Neural progenitor cell (in vitro differentiated cells): ENCODE results near the gene PRRT4. TPM values are rescaled to one million over a fixed set of nuclear protein-coding genes. Genes with fewer than 3 reads are reported as not detected.
A peak's percentile ranks its signal among the peaks of the same experiment; 100 is the strongest.

Source experiments
- DNase-seq: peaks from one replicate; pipeline ENCODE4 v3.0.0-alpha.2; 2016; ENCODE audit warnings: low spot score
- H2AFZ ChIP-seq: fragments of 200-600 bp; sonication (generic); replicated peaks from 2 replicates; pipeline ENCODE4 v1.6.1; 2016; ENCODE audit warnings: antibody characterized with exemption
- H3F3A ChIP-seq: fragments of 200-600 bp; sonication (generic); 2 replicates; pipeline ENCODE4 v1.6.1; 2016; ENCODE audit warnings: antibody characterized with exemption, low read depth
- H3K27ac ChIP-seq: fragments of 200-600 bp; sonication (generic); 2 replicates; pipeline ENCODE4 v1.5.1; 2016; ENCODE audit warnings: mild to moderate bottlenecking
- H3K27me3 ChIP-seq: fragments of 200-600 bp; sonication (generic); 2 replicates; pipeline ENCODE4 v1.6.1; 2016; ENCODE audit warnings: mild to moderate bottlenecking, moderate library complexity
- H3K36me3 ChIP-seq: fragments of 200-600 bp; sonication (generic); 2 replicates; pipeline ENCODE4 v1.5.1; 2016
- H3K4me1 ChIP-seq: fragments of 200-600 bp; sonication (generic); 2 replicates; pipeline ENCODE4 v1.6.1; 2016; ENCODE audit warnings: mixed run types
- H3K4me2 ChIP-seq: fragments of 200-600 bp; sonication (generic); 2 replicates; pipeline ENCODE4 v1.6.1; 2016
- H3K4me3 ChIP-seq: fragments of 200-600 bp; sonication (generic); 2 replicates; pipeline ENCODE4 v1.5.1; 2016
- H3K79me2 ChIP-seq: fragments of 200-600 bp; sonication (generic); 2 replicates; pipeline ENCODE4 v1.6.1; 2016; ENCODE audit warnings: low read depth
- H3K9ac ChIP-seq: fragments of 200-600 bp; sonication (generic); 2 replicates; pipeline ENCODE4 v1.6.1; 2016
- H3K9me3 ChIP-seq: fragments of 200-600 bp; sonication (generic); 2 replicates; pipeline ENCODE4 v1.5.1; 2016; ENCODE audit warnings: low read depth
- H4K20me1 ChIP-seq: fragments of 200-600 bp; sonication (generic); 2 replicates; pipeline ENCODE4 v1.6.1; 2016; ENCODE audit warnings: low read depth
- H3K27ac Mint-ChIP-seq: 3 replicates; pipeline ENCODE4 v1.8.0; 2021; ENCODE audit warnings: mixed read lengths
- H3K27me3 Mint-ChIP-seq: 2 replicates; pipeline ENCODE4 v1.8.0; 2022; ENCODE audit warnings: low read depth, mild to moderate bottlenecking, inconsistent platforms, moderate library complexity, mixed read lengths; ENCODE audit not compliant: insufficient read depth
- H3K36me3 Mint-ChIP-seq: 3 replicates; pipeline ENCODE4 v1.8.0; 2021; ENCODE audit warnings: mixed read lengths
- H3K4me1 Mint-ChIP-seq: 3 replicates; pipeline ENCODE4 v1.8.0; 2021; ENCODE audit warnings: mixed read lengths
- H3K4me3 Mint-ChIP-seq: 3 replicates; pipeline ENCODE4 v1.8.0; 2021; ENCODE audit warnings: mild to moderate bottlenecking, moderate library complexity, mixed read lengths
- H3K9me3 Mint-ChIP-seq: 3 replicates; pipeline ENCODE4 v1.8.0; 2020; ENCODE audit warnings: mixed read lengths
- EZH2 ChIP-seq: fragments of 200-600 bp; sonication (generic); IDR thresholded peaks from 2 replicates; pipeline ENCODE4 v1.6.1; 2017; ENCODE audit warnings: antibody characterized with exemption, mild to moderate bottlenecking, moderate library complexity
- EZH2phosphoT487 ChIP-seq: fragments of 200-600 bp; sonication (generic); IDR thresholded peaks from 2 replicates; pipeline ENCODE4 v1.6.1; 2017; ENCODE audit warnings: antibody characterized with exemption
- total RNA-seq: library from RNA; depleted of rRNA; stranded (reverse); fragments of >200 nt; gene quantifications from 2 replicates; pipeline ENCODE4 v1.2.3, GENCODE V29; 2015; ENCODE audit warnings: low replicate concordance
- TF ChIP-seq, protein P1 (sequence below): fragments of 200-600 bp; sonication (generic); IDR thresholded peaks from 2 replicates; pipeline ENCODE4 v1.5.1; 2017; ENCODE audit warnings: antibody characterized with exemption, mild to moderate bottlenecking

PRRT4 gene
- total RNA-seq, 1 donor from 2014 or later = not detected

DNA sequence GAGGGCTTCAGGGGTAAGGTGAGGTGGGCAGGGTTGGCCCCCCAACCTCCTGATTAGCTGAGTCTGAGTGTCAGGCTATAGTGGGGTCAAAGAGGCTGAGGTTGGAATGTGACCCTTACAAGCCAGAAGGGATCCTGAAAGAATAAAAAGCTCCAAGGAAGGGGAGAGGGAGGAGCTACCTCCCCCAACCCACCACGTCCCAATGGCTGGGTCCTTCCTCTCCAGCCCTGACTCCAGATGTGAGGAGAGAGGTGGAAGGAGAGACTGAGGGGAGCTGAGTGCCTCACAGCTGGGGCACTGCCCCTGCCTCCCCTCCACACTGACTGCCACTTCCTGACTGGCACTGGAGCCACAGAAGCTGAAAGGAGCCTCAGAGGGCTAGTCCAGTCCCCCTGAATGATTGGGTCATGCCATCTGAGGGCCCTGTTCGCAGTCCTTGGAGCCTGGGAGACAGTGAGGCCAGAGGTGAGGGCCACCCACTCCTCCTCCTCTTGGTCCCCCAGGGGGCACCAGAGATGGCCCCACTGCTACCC is 27.7 kb upstream of the PRRT4 start:
- H3K4me1 Mint-ChIP-seq = peaks cover 46% of the 10 kb centered on the region
- Histone ChIP-seq H3K27me3 (peaks cover 16% of the 10 kb centered on the region), H3K4me2 (peak overlapping the region; percentile 48), H2AFZ (peak overlapping the region; percentile 50), H3K36me3 (no peaks in the 10 kb centered on the region), H3K4me1 (peaks cover 32% of the 10 kb centered on the region), H3K79me2 (no peaks in the 10 kb centered on the region), H4K20me1 (no peaks in the 10 kb centered on the region), H3K27ac (no peak overlapping the region), H3K4me3 (no peak overlapping the region), H3K9ac (no peak overlapping the region), H3K9me3 (no peaks in the 10 kb centered on the region), H3F3A (peaks cover 19% of the 10 kb centered on the region)
- peak; percentile 59 for DNase-seq
- peaks cover 2% of the 10 kb centered on the region for H3K36me3 Mint-ChIP-seq
- H3K27ac Mint-ChIP-seq = peak overlapping the region; percentile 53
- no peak overlapping the region for H3K4me3 Mint-ChIP-seq
- peaks cover 5% of the 10 kb centered on the region for H3K27me3 Mint-ChIP-seq
- TF ChIP-seq EZH2 (no peak), EZH2phosphoT487 (no peak)
- no peaks in the 10 kb centered on the region for H3K9me3 Mint-ChIP-seq

DNA sequence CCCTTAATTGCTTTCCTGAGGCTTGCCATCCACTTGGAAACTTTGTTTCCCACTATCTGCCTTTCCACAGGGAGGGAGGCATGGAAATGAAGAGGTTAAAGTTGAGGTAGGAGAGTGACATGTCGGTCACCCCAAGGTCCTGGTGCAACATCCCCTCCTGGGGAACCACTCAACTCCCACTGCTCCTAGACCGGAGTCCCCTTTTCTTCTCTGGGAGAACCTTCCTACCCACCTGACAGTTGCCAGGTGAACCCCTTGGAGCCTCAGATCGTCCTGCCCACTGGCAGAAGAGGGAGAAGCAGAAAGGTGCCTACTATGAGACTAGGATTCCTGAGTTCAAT is 26.6 kb upstream of the PRRT4 start:
- Histone ChIP-seq H3K9ac (no peak overlapping the region), H4K20me1 (no peaks in the 10 kb centered on the region), H3K4me3 (no peak overlapping the region), H3K4me2 (peak overlapping the region; percentile 47), H3K27me3 (peaks cover 16% of the 10 kb centered on the region), H3K27ac (no peak overlapping the region), H3K4me1 (peaks cover 32% of the 10 kb centered on the region), H3F3A (peaks cover 19% of the 10 kb centered on the region), H3K9me3 (no peaks in the 10 kb centered on the region), H3K36me3 (no peaks in the 10 kb centered on the region), H2AFZ (peak overlapping the region; percentile 82), H3K79me2 (no peaks in the 10 kb centered on the region)
- no peak for TF ChIP-seq EZH2phosphoT487
- TF ChIP-seq, protein P1, sequence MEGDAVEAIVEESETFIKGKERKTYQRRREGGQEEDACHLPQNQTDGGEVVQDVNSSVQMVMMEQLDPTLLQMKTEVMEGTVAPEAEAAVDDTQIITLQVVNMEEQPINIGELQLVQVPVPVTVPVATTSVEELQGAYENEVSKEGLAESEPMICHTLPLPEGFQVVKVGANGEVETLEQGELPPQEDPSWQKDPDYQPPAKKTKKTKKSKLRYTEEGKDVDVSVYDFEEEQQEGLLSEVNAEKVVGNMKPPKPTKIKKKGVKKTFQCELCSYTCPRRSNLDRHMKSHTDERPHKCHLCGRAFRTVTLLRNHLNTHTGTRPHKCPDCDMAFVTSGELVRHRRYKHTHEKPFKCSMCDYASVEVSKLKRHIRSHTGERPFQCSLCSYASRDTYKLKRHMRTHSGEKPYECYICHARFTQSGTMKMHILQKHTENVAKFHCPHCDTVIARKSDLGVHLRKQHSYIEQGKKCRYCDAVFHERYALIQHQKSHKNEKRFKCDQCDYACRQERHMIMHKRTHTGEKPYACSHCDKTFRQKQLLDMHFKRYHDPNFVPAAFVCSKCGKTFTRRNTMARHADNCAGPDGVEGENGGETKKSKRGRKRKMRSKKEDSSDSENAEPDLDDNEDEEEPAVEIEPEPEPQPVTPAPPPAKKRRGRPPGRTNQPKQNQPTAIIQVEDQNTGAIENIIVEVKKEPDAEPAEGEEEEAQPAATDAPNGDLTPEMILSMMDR = no peak
- no peak for TF ChIP-seq EZH2
- Mint-ChIP-seq H3K9me3 (no peaks in the 10 kb centered on the region), H3K4me1 (peaks cover 53% of the 10 kb centered on the region), H3K4me3 (peak overlapping the region; percentile 6), H3K27me3 (peaks cover 5% of the 10 kb centered on the region), H3K36me3 (peaks cover 2% of the 10 kb centered on the region), H3K27ac (peak overlapping the region; percentile 83)
- DNase-seq = no peak

- H3K4me3 Mint-ChIP-seq = peak overlapping the region; percentile 53
- Histone ChIP-seq H4K20me1 (no peaks in the 10 kb centered on the region), H3K4me1 (peaks cover 36% of the 10 kb centered on the region), H3K27ac (no peak overlapping the region), H3K9ac (no peak overlapping the region), H3K9me3 (no peaks in the 10 kb centered on the region), H2AFZ (peak overlapping the region; percentile 82), H3K36me3 (no peaks in the 10 kb centered on the region), H3K4me3 (no peak overlapping the region), H3K79me2 (no peaks in the 10 kb centered on the region), H3K4me2 (peak overlapping the region; percentile 47), H3K27me3 (peaks cover 16% of the 10 kb centered on the region), H3F3A (peaks cover 19% of the 10 kb centered on the region)
- H3K9me3 Mint-ChIP-seq = no peaks in the 10 kb centered on the region
- H3K4me1 Mint-ChIP-seq = peaks cover 56% of the 10 kb centered on the region
- H3K36me3 Mint-ChIP-seq = peaks cover 2% of the 10 kb centered on the region
- H3K27me3 Mint-ChIP-seq = peaks cover 5% of the 10 kb centered on the region
- peak overlapping the region; percentile 83 for H3K27ac Mint-ChIP-seq
- DNase-seq = peak; percentile 95
- no peak for TF ChIP-seq EZH2phosphoT487
- TF ChIP-seq, protein P1 = peak; percentile 90
Measured at GRCh38 chr7:128387216-128388144, 26.0 kb upstream of the PRRT4 start.
